VCaP (cell line): ENCODE results near the gene SLC25A1.
"Not testable (repeated sequence)": the region's sequence is repeated elsewhere in the genome, so short reads cannot be mapped to it uniquely, and the experiment has no call there.

Experiments
- H3K27ac ChIP-seq: fragments of 450-650 bp; 2 replicates; pipeline ENCODE4 v1.5.1; 2017
- TF ChIP-seq, protein P1 (sequence below): fragments of 450-650 bp; conservative IDR thresholded peaks from 2 replicates; pipeline ENCODE4 v1.5.1; 2017; ENCODE audit warnings: mild to moderate bottlenecking, moderate library complexity

Gene SLC25A1

DNA sequence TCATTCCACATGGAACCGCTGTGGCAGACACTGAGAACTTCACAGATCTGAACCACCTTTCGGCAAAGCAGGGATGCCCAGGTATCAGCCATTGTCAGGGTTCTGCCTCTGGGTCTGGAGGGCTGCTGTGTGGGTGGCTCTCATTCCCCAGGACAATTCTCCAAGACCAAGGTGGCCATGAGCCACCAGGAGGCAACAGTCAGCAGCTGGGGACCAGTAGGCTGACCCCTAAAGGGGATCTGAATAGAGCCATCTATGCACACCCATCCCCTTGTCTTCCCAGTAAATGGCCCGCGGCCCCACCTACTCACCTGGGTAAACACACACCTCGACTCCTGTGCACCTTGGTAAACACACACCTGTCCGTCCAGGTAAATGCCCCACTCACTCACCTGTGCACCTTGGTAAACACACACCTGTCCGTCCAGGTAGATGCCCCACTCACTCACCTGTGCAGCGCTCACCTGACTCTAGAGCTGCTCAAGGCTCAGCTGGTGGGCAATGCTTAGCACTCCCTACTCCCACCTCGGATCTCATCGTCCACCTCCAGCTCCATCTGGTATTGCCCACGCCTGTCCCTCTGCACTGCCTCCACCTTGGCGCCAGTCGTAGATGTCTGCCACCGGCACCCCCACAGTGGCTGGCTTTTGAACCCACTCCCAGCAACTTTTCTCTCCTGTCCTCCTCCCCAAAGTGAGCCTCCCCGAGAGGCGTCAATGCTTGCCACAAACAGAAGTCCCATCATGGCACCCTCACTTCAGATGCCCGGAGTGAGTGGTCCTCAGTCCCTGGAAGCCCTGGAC, 10.2 kb downstream of the SLC25A1 start:
- H3K27ac ChIP-seq, result no peak overlapping the region
- TF ChIP-seq, protein P1, sequence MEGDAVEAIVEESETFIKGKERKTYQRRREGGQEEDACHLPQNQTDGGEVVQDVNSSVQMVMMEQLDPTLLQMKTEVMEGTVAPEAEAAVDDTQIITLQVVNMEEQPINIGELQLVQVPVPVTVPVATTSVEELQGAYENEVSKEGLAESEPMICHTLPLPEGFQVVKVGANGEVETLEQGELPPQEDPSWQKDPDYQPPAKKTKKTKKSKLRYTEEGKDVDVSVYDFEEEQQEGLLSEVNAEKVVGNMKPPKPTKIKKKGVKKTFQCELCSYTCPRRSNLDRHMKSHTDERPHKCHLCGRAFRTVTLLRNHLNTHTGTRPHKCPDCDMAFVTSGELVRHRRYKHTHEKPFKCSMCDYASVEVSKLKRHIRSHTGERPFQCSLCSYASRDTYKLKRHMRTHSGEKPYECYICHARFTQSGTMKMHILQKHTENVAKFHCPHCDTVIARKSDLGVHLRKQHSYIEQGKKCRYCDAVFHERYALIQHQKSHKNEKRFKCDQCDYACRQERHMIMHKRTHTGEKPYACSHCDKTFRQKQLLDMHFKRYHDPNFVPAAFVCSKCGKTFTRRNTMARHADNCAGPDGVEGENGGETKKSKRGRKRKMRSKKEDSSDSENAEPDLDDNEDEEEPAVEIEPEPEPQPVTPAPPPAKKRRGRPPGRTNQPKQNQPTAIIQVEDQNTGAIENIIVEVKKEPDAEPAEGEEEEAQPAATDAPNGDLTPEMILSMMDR, result no peak; the same call in 1 of the 2 replicates

DNA sequence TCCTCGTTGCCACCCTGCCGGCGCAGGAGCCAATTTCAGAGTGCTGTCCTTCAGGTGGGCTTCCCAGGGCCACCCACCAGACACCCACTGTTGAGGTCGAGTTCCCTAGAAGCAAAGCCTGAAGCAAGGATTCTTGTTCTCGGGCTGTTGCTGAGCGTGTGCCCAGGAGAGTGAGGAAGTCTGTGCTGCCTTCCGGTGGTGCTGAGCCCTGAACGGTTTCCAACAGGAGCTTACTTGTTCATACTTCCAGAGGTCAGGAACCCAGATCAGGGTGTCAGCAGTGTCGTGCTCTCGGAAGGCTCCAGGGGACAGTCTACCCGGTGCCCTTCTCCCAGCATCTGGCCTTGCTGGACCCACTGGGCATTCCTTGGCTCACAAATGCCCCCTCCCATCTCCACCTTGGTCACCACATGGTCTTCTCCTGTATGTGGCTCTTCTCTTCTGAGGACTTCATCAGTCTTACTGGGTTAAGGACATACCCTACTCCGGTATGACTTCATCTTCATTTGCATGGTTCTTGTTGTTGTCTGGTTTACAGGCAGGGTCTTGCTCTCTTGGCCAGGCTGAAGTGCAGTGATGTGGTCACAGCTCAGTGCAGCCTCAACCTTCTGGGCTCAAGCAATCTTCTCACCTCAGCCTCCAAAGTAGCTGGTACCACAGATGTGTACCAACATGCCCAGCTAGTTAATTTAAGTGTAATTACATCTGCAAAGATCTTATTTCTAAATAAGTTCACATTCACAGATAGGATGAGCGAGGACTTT, 11.2 kb downstream of the SLC25A1 start:
- H3K27ac ChIP-seq, result no peak overlapping the region
- TF ChIP-seq, protein P1, result no peak

DNA sequence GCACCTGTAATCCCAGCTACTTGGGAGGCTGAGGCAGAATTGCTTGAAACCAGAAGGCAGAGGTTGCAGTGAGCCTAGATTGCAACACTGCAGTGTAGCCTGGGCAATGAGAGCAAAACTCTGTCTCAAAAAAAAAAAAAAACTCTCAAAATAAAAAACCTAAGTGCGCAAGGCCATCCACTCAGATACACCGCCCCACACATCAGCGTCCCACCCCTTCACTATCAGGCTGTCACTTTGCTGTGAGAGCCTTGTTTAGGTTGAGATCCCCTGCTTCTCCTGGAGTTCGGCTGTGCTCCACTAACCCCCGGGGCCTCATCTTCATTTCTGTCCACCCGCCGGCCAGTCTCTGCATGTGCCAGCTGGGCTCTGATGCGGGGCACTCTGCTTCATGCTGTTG, 12.1 kb downstream of the SLC25A1 start:
- no peak overlapping the region for H3K27ac ChIP-seq

DNA sequence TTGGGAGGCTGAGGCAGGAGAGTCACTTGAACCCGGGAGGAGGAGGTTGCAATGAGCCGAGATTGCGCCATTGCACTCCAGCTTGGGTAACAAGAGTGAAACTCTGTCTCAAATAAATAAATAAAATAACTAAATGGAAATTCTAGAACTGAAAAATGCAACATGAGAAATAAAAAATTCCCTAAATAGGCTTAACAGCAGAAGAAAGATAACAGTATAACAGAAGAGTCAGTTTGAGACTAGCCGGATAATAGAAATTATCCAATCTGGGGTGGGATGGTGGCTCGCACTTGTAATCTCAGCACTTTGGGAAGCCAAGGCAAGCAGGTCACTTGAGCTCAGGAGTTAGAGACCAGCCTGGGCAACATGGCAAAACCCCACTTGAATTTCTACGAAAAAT, 14.1 kb downstream of the SLC25A1 start:
- TF ChIP-seq, protein P1, result no peak
- H3K27ac ChIP-seq, result no peak overlapping the region

More for the DNA sequence above, 12.1 kb downstream of the SLC25A1 start:
- TF ChIP-seq, protein P1, result no peak

DNA sequence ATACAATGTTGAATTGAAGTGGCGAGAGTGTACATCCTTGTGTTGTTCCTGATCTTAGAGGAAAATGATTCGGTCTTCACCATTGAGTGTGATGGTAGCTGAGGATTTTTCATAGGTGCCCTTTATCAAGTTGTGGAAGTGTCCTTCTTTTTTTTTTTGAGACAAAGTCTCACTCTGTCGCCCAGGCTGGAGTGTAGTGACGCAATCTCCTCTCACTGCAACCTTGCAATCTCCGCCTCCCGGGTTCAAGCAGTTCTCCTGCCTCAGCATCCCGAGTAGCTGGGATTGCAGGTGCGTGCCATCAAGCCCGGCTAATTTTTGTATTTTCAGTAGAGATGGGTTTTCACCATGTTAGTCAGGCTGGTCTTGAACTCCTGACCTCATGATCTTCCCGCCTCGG, 19.9 kb downstream of the SLC25A1 start:
- H3K27ac ChIP-seq, result not testable (repeated sequence)

DNA sequence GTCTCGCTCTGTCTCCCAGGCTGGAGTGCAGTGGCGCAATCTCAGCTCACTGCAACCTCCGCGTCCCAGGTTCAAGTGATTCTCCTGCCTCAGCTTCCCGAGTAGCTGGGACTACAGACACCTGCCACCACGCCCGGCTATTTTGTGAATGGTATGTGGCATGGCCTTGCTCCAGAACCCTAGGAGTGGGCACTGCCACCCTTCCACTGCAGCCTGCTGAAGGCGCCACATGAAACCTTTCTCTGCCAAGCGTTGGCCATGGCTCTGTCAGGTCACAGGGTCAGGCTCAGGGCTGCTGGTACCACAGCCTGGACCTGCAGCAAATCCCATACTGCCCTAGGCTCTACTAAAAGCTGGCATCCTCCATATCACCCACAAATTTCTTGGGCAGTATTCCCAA, 22.4 kb downstream of the SLC25A1 start:
- not testable (repeated sequence) for H3K27ac ChIP-seq

DNA sequence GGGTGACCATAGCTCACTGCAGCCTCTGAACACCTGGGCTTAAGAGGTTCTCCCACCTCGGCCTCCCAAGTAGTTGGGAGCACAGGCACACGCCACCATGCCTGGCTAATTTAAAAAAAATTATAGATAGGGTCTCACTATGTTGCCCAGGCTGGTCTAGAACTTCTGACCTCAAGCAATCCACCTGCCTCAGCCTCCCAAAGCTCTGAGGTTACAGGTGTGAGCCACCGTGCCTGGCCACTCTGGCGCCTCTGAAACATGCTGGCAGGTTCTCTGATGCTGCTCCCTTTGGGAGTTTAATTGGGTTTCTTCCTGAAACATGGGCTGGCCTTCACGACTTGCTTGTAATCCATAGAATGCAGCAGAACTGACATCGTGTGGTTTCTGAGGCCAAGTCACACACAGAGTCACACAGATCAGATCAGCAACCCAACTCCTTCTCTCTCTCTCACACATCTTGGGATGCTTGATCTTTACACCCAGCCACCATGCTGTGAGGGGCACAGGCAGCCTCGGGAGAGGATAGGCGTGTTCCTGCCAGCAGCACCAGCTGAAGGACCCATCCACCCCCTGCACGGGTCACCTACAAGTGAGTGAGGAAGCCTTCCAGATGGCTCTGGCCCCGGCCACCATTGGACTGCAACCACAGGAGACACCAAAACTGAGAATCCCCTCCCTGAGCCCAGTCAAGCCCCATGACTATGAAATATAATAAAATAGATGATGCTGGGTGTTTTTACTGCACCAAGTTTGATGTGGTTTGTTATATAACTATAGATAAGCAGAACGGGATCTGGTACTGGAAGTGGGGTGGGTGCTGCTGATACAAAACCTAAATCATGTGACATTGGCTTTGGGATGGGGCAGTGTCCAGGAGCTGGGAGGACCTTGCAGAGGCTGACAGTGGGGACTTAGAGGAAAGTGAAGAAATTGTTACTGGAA, 25.3 kb downstream of the SLC25A1 start:
- TF ChIP-seq, protein P1, result no peak
- no peak overlapping the region for H3K27ac ChIP-seq
